Omental fat pad (tissue), 4 donors: ENCODE measurements around the gene ITPR3. TPM values are rescaled to one million over a fixed set of nuclear protein-coding genes. Genes with fewer than 3 reads are reported as not detected.
A peak's percentile ranks its signal among the peaks of the same experiment; 100 is the strongest.
"Not testable (repeated sequence)": the region's sequence is repeated elsewhere in the genome, so short reads cannot be mapped to it uniquely, and the experiment has no call there.

Experiments used
- ATAC-seq: fragments of 150-250 bp; one replicate; pipeline ENCODE4 v1.9.1; 2016; ENCODE audit warnings: mild to moderate bottlenecking, moderate library complexity; ENCODE audit not compliant: low FRiP score
- DNase-seq: peaks from one replicate; pipeline ENCODE4 v3.0.0-alpha.2; 2019; ENCODE audit warnings: low spot score
- CTCF ChIP-seq, 3 donors: fragments of 450-650 bp; IDR thresholded peaks; one replicate each; pipeline ENCODE4 v1.5.1; 2016 to 2017; ENCODE audit warnings: antibody characterized with exemption in 3 of 3, mild to moderate bottlenecking in 3 of 3, moderate library complexity in 2 of 3
- total RNA-seq, 4 donors: library from RNA; depleted of rRNA; stranded (reverse); fragments of >200 nt; gene quantifications; one replicate each; pipeline ENCODE4 v1.1.0, GENCODE V29; 2016

ITPR3 gene
- total RNA-seq, 4 donors from 2014 or later, result 25.7 to 62.0 (median 35.9) TPM

- ATAC-seq (no peak), DNase-seq (no peak)
- TF ChIP-seq CTCF (IDR thresholded peaks at IDR 0.05), result no peak
Observed at GRCh38 chr6:33630014-33630413, 8.9 kb downstream of the ITPR3 start.

- not testable (repeated sequence) for DNase-seq, ATAC-seq
Observed at GRCh38 chr6:33631521-33631920, 10.4 kb downstream of the ITPR3 start.

DNA sequence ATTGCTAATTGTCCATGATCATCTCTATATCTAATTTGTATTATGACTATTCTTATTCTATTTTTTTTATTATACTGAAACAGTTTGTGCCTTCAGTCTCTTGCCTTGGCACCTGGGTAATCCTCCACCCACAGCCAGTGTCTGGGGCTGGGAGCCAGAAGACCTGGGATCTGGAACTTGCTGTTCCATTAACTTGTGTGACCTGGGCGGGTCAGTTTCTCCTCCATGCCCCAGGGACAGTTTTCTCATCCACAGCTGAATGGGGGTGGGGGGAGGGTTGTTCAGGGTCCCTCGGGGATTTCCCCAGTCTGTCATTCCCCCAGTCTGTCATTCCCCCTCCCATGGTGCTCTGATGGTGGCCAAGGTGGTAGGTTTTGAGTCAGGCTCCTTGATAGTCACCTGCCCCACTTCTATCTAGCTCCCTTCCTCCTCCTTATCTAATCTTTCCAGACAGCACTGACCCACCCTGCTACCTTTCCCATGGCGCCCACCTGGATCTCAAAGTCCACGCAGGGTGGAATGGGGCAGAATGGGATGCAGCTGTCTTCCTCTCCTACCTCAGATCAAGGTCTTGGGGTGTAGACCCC is 10.9 kb downstream of the ITPR3 start:
- DNase-seq (no peak), ATAC-seq (no peak)
- TF ChIP-seq CTCF (IDR thresholded peaks at IDR 0.05), result no peak

DNA sequence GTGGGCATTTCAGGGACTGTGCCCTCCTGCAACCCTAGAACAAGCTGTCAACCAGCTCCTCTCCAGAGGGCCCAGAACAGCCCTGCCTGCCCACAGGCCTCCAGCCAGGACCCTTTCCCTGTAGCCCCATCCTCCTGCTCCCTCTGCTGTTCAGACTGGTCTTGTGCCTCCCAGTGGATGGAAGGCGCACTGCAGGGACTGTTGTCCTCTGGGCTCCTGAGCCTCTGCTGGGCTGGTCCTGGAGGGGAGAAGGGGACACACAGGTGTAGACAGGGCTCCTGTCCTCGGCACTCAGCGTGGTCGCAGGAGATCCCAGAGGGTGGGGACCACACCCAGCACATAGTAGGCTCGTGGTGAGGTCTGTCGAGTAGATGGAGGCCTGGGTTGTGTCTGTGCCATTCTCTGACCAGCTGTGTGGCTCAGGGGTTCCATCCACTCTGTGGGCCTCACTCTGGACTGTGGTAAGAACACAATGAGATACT is 11.5 kb downstream of the ITPR3 start:
- no peak for DNase-seq
- TF ChIP-seq CTCF (IDR thresholded peaks at IDR 0.05), result no peak

GRCh38 chr6:33633084-33633461 is 12.0 kb downstream of the ITPR3 start:
- TF ChIP-seq CTCF (IDR thresholded peaks at IDR 0.05), result no peak
- DNase-seq (no peak), ATAC-seq (no peak)

More for the DNA sequence above, 11.5 kb downstream of the ITPR3 start:
- ATAC-seq, result peak; percentile 20

- ATAC-seq (peak; percentile 75), DNase-seq (no peak)
- no peak for TF ChIP-seq CTCF (IDR thresholded peaks at IDR 0.05)
Observed at GRCh38 chr6:33633462-33634158, 12.5 kb downstream of the ITPR3 start.

GRCh38 chr6:33634161-33634727 is 13.1 kb downstream of the ITPR3 start:
- no peak for DNase-seq

More at GRCh38 chr6:33634161-33634727, 13.1 kb downstream of the ITPR3 start:
- TF ChIP-seq CTCF (IDR thresholded peaks at IDR 0.05), result no peak
- ATAC-seq, result no peak
